HepG2 (cell line): ENCODE data around the gene KXD1.

ENCODE experiments used
- CTCF ChIP-seq: sonication (generic); formaldehyde crosslinking; IDR thresholded peaks from 2 replicates; pipeline ENCODE4 v1.5.0; 2020; ENCODE audit warnings: mild to moderate bottlenecking, missing genetic modification reagents, moderate library complexity
- NFIC ChIP-seq: IDR thresholded peaks from 2 replicates; pipeline ENCODE4 v1.6.1; 2012; ENCODE audit warnings: mild to moderate bottlenecking, low read length, inconsistent platforms
- PCBP1 ChIP-seq: fragments of 200-400 bp; formaldehyde crosslinking; IDR thresholded peaks from 2 replicates; pipeline ENCODE4 v1.6.1; 2017; ENCODE audit warnings: mild to moderate bottlenecking, low read depth, low read length, borderline replicate concordance
- PHF20 ChIP-seq: sonication (generic); formaldehyde crosslinking; IDR thresholded peaks from 2 replicates; pipeline ENCODE4 v1.5.0; 2020; ENCODE audit warnings: mild to moderate bottlenecking, missing genetic modification reagents
- POLR2AphosphoS5 ChIP-seq: IDR thresholded peaks from 2 replicates; pipeline ENCODE4 v1.6.1; 2012; ENCODE audit warnings: low read depth, low read length
- TAF1 ChIP-seq: sonication (generic); formaldehyde crosslinking; IDR thresholded peaks from 2 replicates; pipeline ENCODE4 v1.4.0; 2020; ENCODE audit warnings: missing genetic modification reagents
- ZSCAN29 ChIP-seq: sonication (generic); formaldehyde crosslinking; conservative IDR thresholded peaks from 2 replicates; pipeline ENCODE4 v1.4.0; 2020; ENCODE audit warnings: mild to moderate bottlenecking, missing genetic modification reagents
- TF ChIP-seq, protein P1 (sequence below): sonication (generic); formaldehyde crosslinking; IDR thresholded peaks from 2 replicates; pipeline ENCODE4 v1.4.0; 2020; ENCODE audit warnings: missing genetic modification reagents

DNA sequence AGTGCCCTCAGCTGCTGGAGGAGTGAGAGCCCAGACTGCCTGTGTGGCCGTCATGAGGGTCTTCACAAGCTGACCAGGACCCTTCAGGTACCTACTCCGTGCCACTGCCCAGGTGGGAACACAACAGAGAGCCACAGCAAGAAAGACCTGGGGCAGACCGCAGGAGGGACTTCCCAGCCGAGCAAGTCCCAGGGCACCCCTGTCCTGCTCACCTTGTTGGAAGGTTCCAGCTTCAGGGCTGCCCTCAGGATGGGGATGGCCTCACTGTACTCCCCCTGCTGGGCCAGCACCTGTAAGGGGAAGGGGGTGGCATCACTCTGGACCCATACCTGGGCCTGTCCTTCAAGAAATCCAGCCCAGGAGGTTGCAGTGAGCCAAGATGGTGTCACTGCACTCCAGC is 24.6 kb upstream of the KXD1 start:
- TF ChIP-seq PHF20: no peak
- TF ChIP-seq ZSCAN29 (CRISPR knock-in tag): no peak
- TF ChIP-seq PCBP1: no peak
- 0 out of 2 replicates have a peak, but pooled peaks have one; percentile 9 for TF ChIP-seq CTCF (CRISPR knock-in tag)
- TF ChIP-seq, protein P1, sequence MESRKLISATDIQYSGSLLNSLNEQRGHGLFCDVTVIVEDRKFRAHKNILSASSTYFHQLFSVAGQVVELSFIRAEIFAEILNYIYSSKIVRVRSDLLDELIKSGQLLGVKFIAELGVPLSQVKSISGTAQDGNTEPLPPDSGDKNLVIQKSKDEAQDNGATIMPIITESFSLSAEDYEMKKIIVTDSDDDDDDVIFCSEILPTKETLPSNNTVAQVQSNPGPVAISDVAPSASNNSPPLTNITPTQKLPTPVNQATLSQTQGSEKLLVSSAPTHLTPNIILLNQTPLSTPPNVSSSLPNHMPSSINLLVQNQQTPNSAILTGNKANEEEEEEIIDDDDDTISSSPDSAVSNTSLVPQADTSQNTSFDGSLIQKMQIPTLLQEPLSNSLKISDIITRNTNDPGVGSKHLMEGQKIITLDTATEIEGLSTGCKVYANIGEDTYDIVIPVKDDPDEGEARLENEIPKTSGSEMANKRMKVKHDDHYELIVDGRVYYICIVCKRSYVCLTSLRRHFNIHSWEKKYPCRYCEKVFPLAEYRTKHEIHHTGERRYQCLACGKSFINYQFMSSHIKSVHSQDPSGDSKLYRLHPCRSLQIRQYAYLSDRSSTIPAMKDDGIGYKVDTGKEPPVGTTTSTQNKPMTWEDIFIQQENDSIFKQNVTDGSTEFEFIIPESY (CRISPR knock-in tag): no peak
- no peak for TF ChIP-seq TAF1 (CRISPR knock-in tag)
- no peak for TF ChIP-seq POLR2AphosphoS5
- no peak for TF ChIP-seq NFIC
